GM12878 (cell line): ENCODE results near the gene TTC39A. TPM values are rescaled to one million over a fixed set of nuclear protein-coding genes. Genes with fewer than 3 reads are reported as not detected.

ENCODE experiments used
- ATAC-seq: fragments of 200-7000 bp; cut with Tn5 transposase; 3 replicates; pipeline ENCODE4 v1.9.1; 2020; ENCODE audit warnings: mild to moderate bottlenecking, moderate library complexity
- BruUV-seq: library from RNA; stranded (reverse); fragments of 400-500 nt; replicated peaks from 2 replicates; lab custom pipeline; 2021; lab: Mats Ljungman, UMichigan
- CTCF ChIA-PET: fragments of 300-600 bp; sonication (Branson Sonifier 250); formaldehyde crosslinking; extraction: SDS; loops from one replicate; lab custom pipeline; 2021; ENCODE audit warnings: inconsistent platforms; lab: Yijun Ruan, JAX
- POLR2A ChIA-PET: fragments of 350-600 bp; formaldehyde crosslinking; extraction: SDS; loops from one replicate; lab custom pipeline; 2021; ENCODE audit warnings: inconsistent platforms; lab: Charles Lee
- RAD21 ChIA-PET: fragments of 300-600 bp; sonication (Branson Sonifier 250); formaldehyde crosslinking; loops from one replicate; lab custom pipeline; 2023; ENCODE audit warnings: antibody characterized with exemption; ENCODE audit not compliant: unreplicated experiment; lab: Charles Lee
- SMC1A ChIA-PET: fragments of 300-600 bp; sonication (Branson Sonifier 250); formaldehyde crosslinking; loops from one replicate; lab custom pipeline; 2023; ENCODE audit not compliant: unreplicated experiment, uncharacterized antibody; lab: Charles Lee
- DNase-seq: peaks from one replicate; pipeline ENCODE4 v3.0.0-alpha.2; 2011; ENCODE audit warnings: low read depth, low spot score
- FAIRE-seq: peaks from 3 replicates; lab custom pipeline; 2011; peaks lifted over from hg19 to GRCh38; lab: Jason Lieb, UNC
- H2AFZ ChIP-seq: 2 replicates; pipeline ENCODE4 v1.6.0; 2011; ENCODE audit warnings: low read depth, low read length, control low read depth; ENCODE audit not compliant: control insufficient read depth
- H3K27ac ChIP-seq: 2 replicates; pipeline ENCODE4 v1.5.1; 2011; ENCODE audit warnings: control low read depth; ENCODE audit not compliant: control insufficient read depth, insufficient read depth
- H3K27me3 ChIP-seq, 2 experiments: replicated peaks in 1 of 2; 2 replicates each; pipeline versions ENCODE4 v1.6.0 to v1.6.1; 2011; ENCODE audit warnings: low read length in 1 of 2; ENCODE audit not compliant: control insufficient read depth in 2 of 2, insufficient read depth in 2 of 2
- H3K36me3 ChIP-seq, 2 experiments: 2 replicates each; pipeline ENCODE4 v1.5.1; 2011; ENCODE audit warnings: low read length in 1 of 2; ENCODE audit not compliant: control insufficient read depth in 2 of 2, insufficient read depth in 2 of 2
- H3K4me1 ChIP-seq: 2 replicates; pipeline ENCODE4 v1.6.1; 2011; ENCODE audit warnings: mild to moderate bottlenecking, low read length, moderate library complexity, mixed read lengths; ENCODE audit not compliant: control insufficient read depth, insufficient read depth
- H3K4me2 ChIP-seq: 2 replicates; pipeline ENCODE4 v1.6.0; 2011; ENCODE audit warnings: control low read depth; ENCODE audit not compliant: control insufficient read depth, insufficient read depth
- H3K4me3 ChIP-seq: fragments of 200-600 bp; sonication (generic); 2 replicates; pipeline ENCODE4 v1.5.1; 2016
- H3K79me2 ChIP-seq: 2 replicates; pipeline ENCODE4 v1.6.0; 2011; ENCODE audit warnings: low read length; ENCODE audit not compliant: control insufficient read depth, insufficient read depth
- H3K9ac ChIP-seq: 2 replicates; pipeline ENCODE4 v1.8.0; 2011; ENCODE audit warnings: low read length, control low read depth, mixed read lengths; ENCODE audit not compliant: control insufficient read depth, insufficient read depth
- H3K9me3 ChIP-seq: replicated peaks from 3 replicates; pipeline ENCODE4 v1.5.1; 2011; ENCODE audit warnings: mild to moderate bottlenecking, low read length; ENCODE audit not compliant: control insufficient read depth, insufficient read depth
- H4K20me1 ChIP-seq: 2 replicates; pipeline ENCODE4 v1.6.0; 2011; ENCODE audit not compliant: control insufficient read depth, insufficient read depth
- BHLHE40 ChIP-seq, 2 experiments: fragments of 450-650 bp in 1 of 2; IDR thresholded peaks; 2 replicates each; pipeline ENCODE4 v1.6.1; 2011 to 2017; ENCODE audit warnings: low read depth in 2 of 2, borderline replicate concordance in 1 of 2, improper control_type of control experiment in 1 of 2, low read length in 1 of 2, mild to moderate bottlenecking in 1 of 2
- BRCA1 ChIP-seq: IDR thresholded peaks from 2 replicates; pipeline ENCODE4 v1.6.1; 2011; ENCODE audit warnings: low read depth, low read length, improper control_type of control experiment
- CBX3 ChIP-seq: fragments of 200-600 bp; sonication (generic); IDR thresholded peaks from 2 replicates; pipeline ENCODE4 v1.6.1; 2016; ENCODE audit warnings: low read depth, borderline replicate concordance
- CBX5 ChIP-seq: sonication (generic); IDR thresholded peaks from 2 replicates; pipeline ENCODE4 v1.6.1; 2016; ENCODE audit warnings: low read depth, moderate library complexity, mild to moderate bottlenecking, inconsistent platforms
- CHD2 ChIP-seq: IDR thresholded peaks from 2 replicates; pipeline ENCODE4 v1.6.1; 2011; ENCODE audit warnings: low read depth, low read length, improper control_type of control experiment, borderline replicate concordance
- HCFC1 ChIP-seq: fragments of 150-350 bp; IDR thresholded peaks from 2 replicates; pipeline ENCODE4 v1.6.1; 2014; ENCODE audit warnings: low read length
- JUND ChIP-seq: IDR thresholded peaks from 2 replicates; pipeline ENCODE4 v1.6.1; 2012; ENCODE audit warnings: low read depth, mild to moderate bottlenecking, low read length, improper control_type of control experiment, moderate library complexity
- MYC ChIP-seq: IDR thresholded peaks from 2 replicates; pipeline ENCODE4 v1.6.1; 2011; ENCODE audit warnings: mild to moderate bottlenecking, low read length, moderate library complexity, inconsistent platforms; ENCODE audit not compliant: insufficient read depth, insufficient replicate concordance, insufficient read length, severe bottlenecking
- RCOR1 ChIP-seq: conservative IDR thresholded peaks from 2 replicates; pipeline ENCODE4 v1.6.1; 2012; ENCODE audit warnings: low read depth, low read length, improper control_type of control experiment
- RELA ChIP-seq: fragments of 450-650 bp; IDR thresholded peaks from 2 replicates; pipeline ENCODE4 v1.8.0; 2014; ENCODE audit warnings: borderline replicate concordance; ENCODE audit not compliant: partially characterized antibody
- RFX5 ChIP-seq: IDR thresholded peaks from 2 replicates; pipeline ENCODE4 v1.6.1; 2011; ENCODE audit warnings: low read depth, low read length, improper control_type of control experiment
- SIN3A ChIP-seq: IDR thresholded peaks from 2 replicates; pipeline ENCODE4 v1.6.1; 2012; ENCODE audit warnings: low read depth, low read length, improper control_type of control experiment
- SMAD5 ChIP-seq: IDR thresholded peaks from 2 replicates; pipeline ENCODE4 v1.6.1; 2016; ENCODE audit warnings: antibody characterized with exemption, low read depth
- WRNIP1 ChIP-seq: IDR thresholded peaks from 2 replicates; pipeline ENCODE4 v1.6.1; 2011; ENCODE audit warnings: low read depth, low read length, improper control_type of control experiment, borderline replicate concordance
- YY1 ChIP-seq: IDR thresholded peaks from 2 replicates; pipeline ENCODE4 v1.6.1; 2011; ENCODE audit warnings: low read depth, mild to moderate bottlenecking, low read length
- ZBTB33 ChIP-seq: fragments of 450-650 bp; IDR thresholded peaks from 2 replicates; pipeline ENCODE4 v1.6.1; 2017; ENCODE audit warnings: mild to moderate bottlenecking
- ZNF217 ChIP-seq: fragments of 450-650 bp; IDR thresholded peaks from 2 replicates; pipeline ENCODE4 v1.6.1; 2017; ENCODE audit warnings: antibody characterized with exemption, mild to moderate bottlenecking
- ZNF24 ChIP-seq: fragments of 450-650 bp; IDR thresholded peaks from 2 replicates; pipeline ENCODE4 v1.6.1; 2017; ENCODE audit warnings: antibody characterized with exemption, mild to moderate bottlenecking
- WGBS: methylation state at CpG from one replicate; pipeline ENCODE4 v1.1.6; 2016; ENCODE audit warnings: low lambda C conversion rate; ENCODE audit not compliant: insufficient replicate concordance, insufficient coverage; ENCODE audit errors: missing lambda C conversion rate; 5-methylcytosine and 5-hydroxymethylcytosine counted together
- in situ Hi-C: fragments of 300-500 bp; cut with MboI; formaldehyde crosslinking; loops from 9 replicates; pipeline ENCODE4 v1.14.3; 2018; ENCODE audit warnings: mixed read lengths
- intact Hi-C: fragments of 100-400 bp; cut with micrococcal nuclease; formaldehyde crosslinking; loops from one replicate; pipeline ENCODE4 v1.14.2; 2022; ENCODE audit not compliant: unreplicated experiment
- polyA plus RNA-seq, 11 experiments: library from polyadenylated mRNA; depleted of rRNA in 4 of 11; unstranded in 6 of 11; stranded (reverse) in 5 of 11; fragments of >200 nt; fragmentation: Nextera tagmentation in 4 of 11; fragmentation: Illumina TruSeq in 1 of 11; extraction: Ambion mirVana in 4 of 11; extraction: Trizol in 1 of 11; gene quantifications; 1 replicate in 1 of 11; 2 replicates in 10 of 11; pipeline versions ENCODE4 v1.2.1 to v1.2.3, GENCODE V29; 2011 to 2016; ENCODE audit warnings: inconsistent platforms in 2 of 11, missing spikeins in 2 of 11, low read depth in 1 of 11
- total RNA-seq, 4 experiments: library from RNA; depleted of rRNA in 3 of 4; stranded (reverse); fragments of >200 nt in 3 of 4; fragmentation: Illumina TruSeq in 1 of 4; extraction: Trizol in 1 of 4; gene quantifications; 2 replicates each; pipeline versions ENCODE4 v1.2.1 to v1.2.3, GENCODE V29; 2013 to 2021
- TF ChIP-seq, protein P1 (sequence below): fragments of 450-650 bp; IDR thresholded peaks from 2 replicates; pipeline ENCODE4 v1.6.1; 2016; ENCODE audit warnings: mild to moderate bottlenecking

TTC39A gene
- total and polyA plus RNA-seq, 10 of the 15 experiments (the other 5 are each of a cell fraction or from before 2014, with no cell fraction given): 0.18 to 3.0 (median 1.2) TPM

GRCh38 chr1:51321924-51322280 is 8.5 kb downstream of the TTC39A start:
- H3K4me3 ChIP-seq: no peak overlapping the region
- H3K27me3 ChIP-seq: no peaks in the 10 kb centered on the region
- H3K27ac ChIP-seq: no peak overlapping the region
- ChIA-PET POLR2A (no interaction called here), CTCF (no interaction called here), SMC1A (interaction anchor here (0.5 kb wide), 1 partner anchor 326 kb away, joined by 3 read pairs; no protein-coding TSS in a partner anchor), RAD21 (no interaction called here)
- WGBS: 8% methylated on average over 2 of the region's 2 CpGs
- H3K36me3 ChIP-seq: no peaks in the 10 kb centered on the region; a peak in 1 of 4 replicates
- H3K4me2 ChIP-seq: no peak overlapping the region
- ATAC-seq: no peak
- no peak overlapping the region for H3K9ac ChIP-seq
- no peaks in the 10 kb centered on the region for H3K9me3 ChIP-seq
- intact Hi-C loops (no loop called here), in situ Hi-C loops (no loop called here)
- no peak for DNase-seq
- no peaks in the 10 kb centered on the region for H3K79me2 ChIP-seq
- BruUV-seq: no TSS peak
- no peak overlapping the region for H2AFZ ChIP-seq
- no peaks in the 10 kb centered on the region for H4K20me1 ChIP-seq
- no peaks in the 10 kb centered on the region for H3K4me1 ChIP-seq
- TF ChIP-seq ZBTB33 (no peak), RCOR1 (no peak), HCFC1 (no peak), SIN3A (no peak), YY1 (no peak), SMAD5 (no peak), BHLHE40 (IDR thresholded peaks at IDR 0.05; ENCODE audit: borderline replicate concordance in 1 of 2, low read depth in 2 of 2, low read length in 1 of 2) (no peak), WRNIP1 (no peak), ZNF24 (no peak), MYC (no peak), JUND (no peak), RELA (no peak), ZNF217 (no peak), CBX5 (no peak), CHD2 (no peak), RFX5 (no peak), BRCA1 (no peak), CBX3 (no peak)
- TF ChIP-seq, protein P1, sequence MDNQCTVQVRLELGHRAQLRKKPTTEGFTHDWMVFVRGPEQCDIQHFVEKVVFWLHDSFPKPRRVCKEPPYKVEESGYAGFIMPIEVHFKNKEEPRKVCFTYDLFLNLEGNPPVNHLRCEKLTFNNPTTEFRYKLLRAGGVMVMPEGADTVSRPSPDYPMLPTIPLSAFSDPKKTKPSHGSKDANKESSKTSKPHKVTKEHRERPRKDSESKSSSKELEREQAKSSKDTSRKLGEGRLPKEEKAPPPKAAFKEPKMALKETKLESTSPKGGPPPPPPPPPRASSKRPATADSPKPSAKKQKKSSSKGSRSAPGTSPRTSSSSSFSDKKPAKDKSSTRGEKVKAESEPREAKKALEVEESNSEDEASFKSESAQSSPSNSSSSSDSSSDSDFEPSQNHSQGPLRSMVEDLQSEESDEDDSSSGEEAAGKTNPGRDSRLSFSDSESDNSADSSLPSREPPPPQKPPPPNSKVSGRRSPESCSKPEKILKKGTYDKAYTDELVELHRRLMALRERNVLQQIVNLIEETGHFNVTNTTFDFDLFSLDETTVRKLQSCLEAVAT: no peak
- FAIRE-seq: no peak
